Lower lobe of right lung (tissue), 2 donors: ENCODE data around the gene ACTL8. TPM values are rescaled to one million over a fixed set of nuclear protein-coding genes. Genes with fewer than 3 reads are reported as not detected.

Experiments used
- ATAC-seq, 2 donors: fragments of 200-7000 bp; cut with Tn5 transposase; one replicate each; pipeline ENCODE4 v1.9.1; 2020 to 2022; ENCODE audit warnings: mild to moderate bottlenecking in 2 of 2, moderate library complexity in 2 of 2
- DNase-seq: peaks from one replicate; pipeline ENCODE4 v3.0.0-alpha.2; 2020
- H3K27ac ChIP-seq: fragments of 200-600 bp; one replicate; pipeline ENCODE4 v1.8.0; 2022
- H3K27me3 ChIP-seq: fragments of 200-600 bp; one replicate; pipeline ENCODE4 v1.8.0; 2022; ENCODE audit warnings: low read depth
- H3K36me3 ChIP-seq: fragments of 200-600 bp; one replicate; pipeline ENCODE4 v1.8.0; 2022; ENCODE audit warnings: mild to moderate bottlenecking
- H3K4me1 ChIP-seq: fragments of 200-600 bp; one replicate; pipeline ENCODE4 v1.8.0; 2022
- H3K4me3 ChIP-seq: fragments of 200-600 bp; one replicate; pipeline ENCODE4 v1.8.0; 2022; ENCODE audit warnings: mild to moderate bottlenecking
- H3K9me3 ChIP-seq: fragments of 200-600 bp; one replicate; pipeline ENCODE4 v1.8.0; 2022
- intact Hi-C: fragments of 100-400 bp; cut with DNase I; formaldehyde crosslinking; loops from one replicate; pipeline ENCODE4 v1.11.0; 2022
- total RNA-seq: library from RNA; stranded (reverse); fragmentation: NEBNext Ultra II Directional; extraction: Animal tissue kit (Norgen Biotek cat#: 25700); gene quantifications from one replicate; pipeline ENCODE4 v1.2.1, GENCODE V29; 2021
- TF ChIP-seq, protein P1 (sequence below): fragments of 200-600 bp; IDR thresholded peaks from one replicate; pipeline ENCODE4 v1.8.0; 2022; ENCODE audit warnings: antibody characterized with exemption, mild to moderate bottlenecking
- donor health status: DM: no; HTN: yes; CAD: no; lungs with severe emphysema.

Gene ACTL8
- total RNA-seq, 1 donor from 2014 or later = not detected

DNA sequence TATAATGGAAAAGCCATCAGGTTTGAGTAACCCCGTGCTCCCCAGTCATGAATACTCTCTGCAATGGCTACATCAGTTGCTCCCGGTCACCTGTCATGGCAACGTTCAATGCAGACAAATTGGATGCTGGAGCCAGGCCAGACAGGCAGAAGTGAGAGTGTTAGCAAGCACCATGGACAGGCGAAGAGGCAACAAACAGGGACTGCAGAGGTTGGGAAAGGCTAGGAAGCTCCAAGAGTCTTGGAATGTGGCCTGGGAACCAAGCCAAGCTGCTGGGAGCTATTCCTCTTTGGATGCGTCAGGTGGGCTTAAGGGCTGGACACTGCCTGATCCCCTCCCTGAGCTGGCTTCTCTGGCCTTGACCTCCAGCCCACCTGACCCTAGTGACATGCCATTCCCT lies 102.9 kb downstream of the ACTL8 start:
- ATAC-seq (no peak), DNase-seq (no peak)
- Histone ChIP-seq H3K9me3 (no peaks in the 10 kb centered on the region), H3K27me3 (no peaks in the 10 kb centered on the region), H3K36me3 (no peaks in the 10 kb centered on the region), H3K4me3 (no peak overlapping the region), H3K4me1 (no peaks in the 10 kb centered on the region), H3K27ac (no peak overlapping the region)
- intact Hi-C loops = no loop called here
- TF ChIP-seq, protein P1, sequence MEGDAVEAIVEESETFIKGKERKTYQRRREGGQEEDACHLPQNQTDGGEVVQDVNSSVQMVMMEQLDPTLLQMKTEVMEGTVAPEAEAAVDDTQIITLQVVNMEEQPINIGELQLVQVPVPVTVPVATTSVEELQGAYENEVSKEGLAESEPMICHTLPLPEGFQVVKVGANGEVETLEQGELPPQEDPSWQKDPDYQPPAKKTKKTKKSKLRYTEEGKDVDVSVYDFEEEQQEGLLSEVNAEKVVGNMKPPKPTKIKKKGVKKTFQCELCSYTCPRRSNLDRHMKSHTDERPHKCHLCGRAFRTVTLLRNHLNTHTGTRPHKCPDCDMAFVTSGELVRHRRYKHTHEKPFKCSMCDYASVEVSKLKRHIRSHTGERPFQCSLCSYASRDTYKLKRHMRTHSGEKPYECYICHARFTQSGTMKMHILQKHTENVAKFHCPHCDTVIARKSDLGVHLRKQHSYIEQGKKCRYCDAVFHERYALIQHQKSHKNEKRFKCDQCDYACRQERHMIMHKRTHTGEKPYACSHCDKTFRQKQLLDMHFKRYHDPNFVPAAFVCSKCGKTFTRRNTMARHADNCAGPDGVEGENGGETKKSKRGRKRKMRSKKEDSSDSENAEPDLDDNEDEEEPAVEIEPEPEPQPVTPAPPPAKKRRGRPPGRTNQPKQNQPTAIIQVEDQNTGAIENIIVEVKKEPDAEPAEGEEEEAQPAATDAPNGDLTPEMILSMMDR = no peak

DNA sequence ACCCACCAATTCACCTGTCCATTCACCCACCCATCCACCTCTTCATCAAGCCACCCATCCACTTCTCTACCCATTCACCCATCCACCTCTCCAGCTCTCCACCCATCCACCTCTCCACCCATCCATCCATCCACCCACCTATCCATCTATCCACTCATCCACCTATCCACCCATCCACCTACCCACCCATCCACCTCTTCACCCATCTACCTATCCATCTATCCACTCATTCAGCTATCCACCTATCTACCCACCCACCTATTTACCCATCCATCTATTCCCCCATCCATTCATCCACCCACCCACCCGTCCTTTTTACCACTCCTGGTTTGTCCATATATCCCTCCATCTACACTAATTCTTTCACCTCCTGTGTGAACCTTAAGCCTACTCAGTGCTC lies 105.7 kb downstream of the ACTL8 start:
- TF ChIP-seq, protein P1 = no peak
- ATAC-seq = no peak
- Histone ChIP-seq H3K27ac (no peak overlapping the region), H3K27me3 (no peaks in the 10 kb centered on the region), H3K9me3 (no peaks in the 10 kb centered on the region), H3K4me1 (no peaks in the 10 kb centered on the region), H3K4me3 (no peak overlapping the region), H3K36me3 (no peaks in the 10 kb centered on the region)
- intact Hi-C loops = no loop called here
- DNase-seq = no peak

DNA sequence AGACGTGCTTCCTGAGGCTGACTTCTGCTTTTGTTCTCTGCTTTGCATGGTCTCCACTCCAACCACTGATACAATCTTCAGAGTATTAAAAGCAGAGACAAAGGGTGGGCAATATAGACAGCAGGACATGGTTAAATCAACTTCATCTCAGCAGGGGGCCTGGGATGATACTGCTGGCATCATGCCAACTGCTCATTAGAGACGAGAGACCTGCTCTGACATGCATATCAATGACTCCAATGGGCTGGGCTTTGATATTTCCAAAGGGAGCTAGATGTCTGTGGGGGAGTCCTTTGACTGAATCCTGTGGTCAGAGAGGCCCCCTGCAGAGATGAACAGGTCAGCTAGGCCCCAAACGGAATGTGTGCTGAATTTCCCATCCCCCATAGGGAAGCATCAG lies 106.6 kb downstream of the ACTL8 start:
- Histone ChIP-seq H3K27ac (no peak overlapping the region), H3K4me1 (no peaks in the 10 kb centered on the region), H3K9me3 (no peaks in the 10 kb centered on the region), H3K36me3 (no peaks in the 10 kb centered on the region), H3K27me3 (no peaks in the 10 kb centered on the region), H3K4me3 (no peak overlapping the region)
- ATAC-seq = no peak
- intact Hi-C loops = no loop called here
- no peak for DNase-seq
- TF ChIP-seq, protein P1 = no peak

DNA sequence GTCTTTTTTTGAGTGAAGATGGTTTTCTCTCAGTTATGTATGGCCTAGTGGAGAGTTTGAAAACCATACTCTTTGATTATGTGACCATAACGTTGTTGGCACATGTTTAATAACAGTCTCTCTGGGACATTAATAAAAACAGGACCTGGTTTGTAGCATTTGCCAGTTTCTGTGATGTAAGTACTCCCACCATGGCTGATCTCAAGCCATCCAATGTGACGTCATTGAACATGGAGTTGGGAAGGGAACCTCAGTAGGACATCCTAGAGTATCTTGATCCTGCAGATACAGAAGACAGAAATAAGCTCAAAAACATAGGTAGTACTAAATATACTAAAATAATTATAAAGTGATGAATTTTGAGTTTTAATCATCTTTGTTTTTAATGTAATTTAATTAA lies 107.0 kb downstream of the ACTL8 start:
- no peaks in the 10 kb centered on the region for H3K27me3 ChIP-seq
- no peaks in the 10 kb centered on the region for H3K9me3 ChIP-seq
- ATAC-seq = no peak
- TF ChIP-seq, protein P1 = no peak
- no peak overlapping the region for H3K4me3 ChIP-seq
- no peaks in the 10 kb centered on the region for H3K4me1 ChIP-seq
- intact Hi-C loops = no loop called here
- no peak overlapping the region for H3K27ac ChIP-seq
- no peaks in the 10 kb centered on the region for H3K36me3 ChIP-seq
- DNase-seq = no peak

DNA sequence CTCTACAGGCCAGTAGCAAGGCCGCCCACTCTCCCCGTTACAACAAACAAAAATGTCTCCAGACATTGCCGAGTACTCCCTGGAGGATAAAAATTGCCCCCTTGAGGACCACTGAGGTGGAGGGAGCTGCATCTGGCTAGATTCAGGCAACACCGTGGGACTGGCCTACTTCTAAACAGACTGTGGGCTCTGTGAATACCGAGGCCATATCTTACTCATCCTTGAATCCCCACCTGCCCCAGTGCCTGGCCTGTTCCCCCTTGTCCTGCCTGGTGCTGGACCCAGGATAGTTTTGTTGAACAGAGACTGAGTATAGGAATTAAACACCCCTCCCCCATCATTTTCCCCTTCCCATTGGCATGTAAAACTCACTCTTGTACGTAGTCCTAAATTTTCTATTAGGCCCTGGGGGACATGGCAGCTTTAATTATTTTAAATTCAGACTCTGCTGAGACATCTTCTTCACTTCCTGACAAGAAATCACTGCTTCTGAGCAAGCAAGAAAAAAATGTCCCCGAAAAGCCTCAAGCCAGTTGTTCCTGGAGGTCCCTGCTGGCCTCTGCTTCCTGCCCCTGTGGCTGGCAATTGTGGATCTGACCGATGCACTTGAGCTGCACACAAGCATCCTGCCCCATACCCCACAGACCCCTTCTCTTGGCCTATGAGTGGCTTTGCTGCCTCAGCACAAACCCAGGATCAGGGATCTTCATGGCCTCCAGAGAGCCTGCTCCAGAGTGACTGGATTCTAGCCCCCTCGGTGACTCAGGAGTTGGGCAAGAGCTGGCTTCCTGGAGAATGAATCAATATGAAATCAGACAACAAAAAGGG lies 111.0 kb downstream of the ACTL8 start:
- H3K27me3 ChIP-seq = no peaks in the 10 kb centered on the region
- intact Hi-C loops = no loop called here
- no peaks in the 10 kb centered on the region for H3K4me1 ChIP-seq
- no peak overlapping the region for H3K4me3 ChIP-seq
- H3K27ac ChIP-seq = no peak overlapping the region
- ATAC-seq (no peak), DNase-seq (no peak)
- TF ChIP-seq, protein P1 = no peak
- H3K9me3 ChIP-seq = no peaks in the 10 kb centered on the region
- H3K36me3 ChIP-seq = no peaks in the 10 kb centered on the region
